SK-N-SH (cell line): ENCODE results near the gene RILPL1. TPM values are rescaled to one million over a fixed set of nuclear protein-coding genes. Genes with fewer than 3 reads are reported as not detected.

Source experiments
- CTCF ChIA-PET: fragments of 300-600, 350-600 bp; formaldehyde crosslinking; extraction: SDS; loops from one replicate; lab custom pipeline; 2021; lab: Yijun Ruan, JAX
- POLR2A ChIA-PET: fragments of 350-600 bp; sonication (Branson Sonifier 250); formaldehyde crosslinking; extraction: SDS; loops from one replicate; lab custom pipeline; 2020; ENCODE audit warnings: antibody characterized with exemption, inconsistent platforms; lab: Yijun Ruan, JAX
- DNase-seq: peaks from one replicate; pipeline ENCODE4 v3.0.0; 2012
- H2AFZ ChIP-seq: fragments of 200-600 bp; sonication (generic); 2 replicates; pipeline ENCODE4 v1.8.1; 2016; ENCODE audit warnings: antibody characterized with exemption, mild to moderate bottlenecking, low read depth
- H3F3A ChIP-seq: fragments of 200-600 bp; sonication (generic); replicated peaks from 2 replicates; pipeline ENCODE3; 2016; ENCODE audit warnings: antibody characterized with exemption, mild to moderate bottlenecking; ENCODE audit not compliant: insufficient read depth
- H3K27ac ChIP-seq, 2 experiments: fragments of 200-500 bp in 1 of 2; fragments of 200-600 bp in 1 of 2; sonication (Bioruptor generic) in 1 of 2; sonication (generic), shearing (Covaris generic) in 1 of 2; 2 replicates each; pipeline versions ENCODE4 v1.5.1 to v1.6.1; 2014 to 2016; ENCODE audit warnings: low read depth in 2 of 2, inconsistent platforms in 1 of 2, low read length in 1 of 2, mild to moderate bottlenecking in 1 of 2, mixed read lengths in 1 of 2
- H3K27me3 ChIP-seq: fragments of 200-600 bp; sonication (generic), shearing (Covaris generic); 2 replicates; pipeline ENCODE4 v1.6.1; 2016; ENCODE audit warnings: mixed run types; ENCODE audit not compliant: insufficient read depth
- H3K36me3 ChIP-seq, 2 experiments: fragments of 200-500 bp in 1 of 2; fragments of 200-600 bp in 1 of 2; sonication (Bioruptor generic) in 1 of 2; sonication (generic) in 1 of 2; replicated peaks in 1 of 2; 2 replicates each; pipeline versions ENCODE3 to v1.5.1; 2014 to 2016; ENCODE audit warnings: low read length in 1 of 2, mild to moderate bottlenecking in 1 of 2; ENCODE audit not compliant: insufficient read depth in 2 of 2, control insufficient read depth in 1 of 2
- H3K4me1 ChIP-seq, 2 experiments: fragments of 200-500 bp in 1 of 2; fragments of 200-600 bp in 1 of 2; sonication (Bioruptor generic) in 1 of 2; sonication (generic), shearing (Covaris generic) in 1 of 2; 2 replicates each; pipeline versions ENCODE4 v1.5.1 to v1.6.1; 2014 to 2016; ENCODE audit warnings: low read depth in 1 of 2, low read length in 1 of 2, mixed run types in 1 of 2; ENCODE audit not compliant: insufficient read depth in 2 of 2, control insufficient read depth in 1 of 2
- H3K4me2 ChIP-seq: fragments of 200-600 bp; sonication (generic), shearing (Covaris generic); 2 replicates; pipeline ENCODE4 v1.6.1; 2017; ENCODE audit warnings: mixed run types
- H3K4me3 ChIP-seq, 2 experiments: fragments of 200-500 bp in 1 of 2; fragments of 200-600 bp in 1 of 2; sonication (Bioruptor generic) in 1 of 2; sonication (generic), shearing (Covaris generic) in 1 of 2; 2 replicates each; pipeline versions ENCODE4 v1.5.1 to v1.8.1; 2014 to 2016; ENCODE audit warnings: low read depth in 2 of 2, inconsistent platforms in 1 of 2, low read length in 1 of 2, mild to moderate bottlenecking in 1 of 2, mixed read lengths in 1 of 2, moderate library complexity in 1 of 2
- H3K79me2 ChIP-seq: fragments of 200-600 bp; sonication (generic); 2 replicates; pipeline ENCODE4 v1.8.1; 2017; ENCODE audit warnings: mild to moderate bottlenecking; ENCODE audit not compliant: insufficient read depth
- H3K9ac ChIP-seq: fragments of 200-600 bp; sonication (generic); 2 replicates; pipeline ENCODE4 v1.6.1; 2017; ENCODE audit warnings: mixed run types
- H3K9me2 ChIP-seq: fragments of 200-600 bp; sonication (generic); 2 replicates; pipeline ENCODE4 v1.6.1; 2017; ENCODE audit warnings: mixed run types
- H3K9me3 ChIP-seq: fragments of 200-600 bp; sonication (generic); 2 replicates; pipeline ENCODE4 v1.6.1; 2017; ENCODE audit warnings: mixed run types, mild to moderate bottlenecking, moderate library complexity
- H4K20me1 ChIP-seq: fragments of 200-600 bp; sonication (generic); 2 replicates; pipeline ENCODE4 v1.6.1; 2017; ENCODE audit warnings: mild to moderate bottlenecking, mixed run types; ENCODE audit not compliant: insufficient read depth
- EP300 ChIP-seq, 2 experiments: IDR thresholded peaks; 2 replicates each; pipeline versions ENCODE4 v1.4.0 to v1.6.1; 2012; ENCODE audit warnings: borderline replicate concordance in 1 of 2, low read depth in 1 of 2, low read length in 1 of 2
- FOSL2 ChIP-seq: IDR thresholded peaks from 2 replicates; pipeline ENCODE4 v1.4.0; 2012; ENCODE audit warnings: low read depth, mild to moderate bottlenecking, moderate library complexity, borderline replicate concordance
- IRF3 ChIP-seq: fragments of 150-350 bp; IDR thresholded peaks from 2 replicates; pipeline ENCODE4 v1.6.1; 2016; ENCODE audit warnings: mild to moderate bottlenecking, low read depth, low read length
- JUND ChIP-seq: IDR thresholded peaks from 2 replicates; pipeline ENCODE4 v1.4.0; 2012
- NFIC ChIP-seq: IDR thresholded peaks from 2 replicates; pipeline ENCODE4 v1.4.0; 2012; ENCODE audit warnings: borderline replicate concordance
- POLR2AphosphoS5 ChIP-seq: IDR thresholded peaks from 2 replicates; pipeline ENCODE4 v1.6.1; 2012; ENCODE audit warnings: low read depth, low read length
- RAD21 ChIP-seq: IDR thresholded peaks from 2 replicates; pipeline ENCODE4 v1.6.1; 2012; ENCODE audit warnings: mild to moderate bottlenecking, low read length
- RFX5 ChIP-seq: IDR thresholded peaks from 2 replicates; pipeline ENCODE4 v1.6.1; 2012; ENCODE audit warnings: mild to moderate bottlenecking, improper control_type of control experiment, low read length
- SIN3A ChIP-seq: IDR thresholded peaks from 2 replicates; pipeline ENCODE4 v1.6.1; 2012; ENCODE audit warnings: low read depth, mild to moderate bottlenecking, low read length, moderate library complexity, borderline replicate concordance
- TCF12 ChIP-seq: IDR thresholded peaks from 2 replicates; pipeline ENCODE4 v1.4.0; 2012
- WGBS: methylation state at CpG from one replicate; pipeline ENCODE4 v1.1.6; 2017; ENCODE audit warnings: low lambda C conversion rate; 5-methylcytosine and 5-hydroxymethylcytosine counted together
- polyA plus RNA-seq, 3 experiments: library from polyadenylated mRNA; depleted of rRNA; stranded (reverse); fragments of >200 nt; gene quantifications; 2 replicates each; pipeline ENCODE4 v1.2.3, GENCODE V29; 2012
- TF ChIP-seq, protein P1 (sequence below): fragments of 150-350 bp; IDR thresholded peaks from 2 replicates; pipeline ENCODE4 v1.6.1; 2017; ENCODE audit warnings: antibody characterized with exemption, low read length, low read depth, borderline replicate concordance
- TF ChIP-seq, protein P2 (sequence below): fragments of 200-600 bp; sonication (generic); IDR thresholded peaks from 2 replicates; pipeline ENCODE4 v1.6.1; 2017; ENCODE audit warnings: antibody characterized with exemption, mild to moderate bottlenecking, moderate library complexity
- TF ChIP-seq, protein P3 (sequence below): IDR thresholded peaks from 2 replicates; pipeline ENCODE4 v1.6.1; 2012; ENCODE audit warnings: mild to moderate bottlenecking, low read depth, low read length, moderate library complexity

RILPL1 gene
- polyA plus RNA-seq, 1 of the 3 experiments (the other 2 are of a cell fraction): 32.6 TPM

GRCh38 chr12:123531091-123531490 lies 2.4 kb downstream of the RILPL1 start:
- Histone ChIP-seq H3F3A (no peaks in the 10 kb centered on the region), H3K9me2 (no peaks in the 10 kb centered on the region), H3K9ac (no peak overlapping the region), H2AFZ (no peak overlapping the region), H3K4me3 (no peak overlapping the region), H3K79me2 (peaks cover 68% of the 10 kb centered on the region), H3K4me2 (peak overlapping the region; percentile 97), H3K9me3 (no peaks in the 10 kb centered on the region), H4K20me1 (0 out of 2 replicates have a peak, but pooled peaks cover 6% of the 10 kb centered on the region), H3K4me1 (peaks cover 5 to 24% of the 10 kb centered on the region in 2 experiments; a peak in 1 of 4 replicates), H3K27ac (no peak overlapping the region), H3K27me3 (no peaks in the 10 kb centered on the region), H3K36me3 (peaks cover 2 to 6% of the 10 kb centered on the region in 2 experiments)
- no peak for DNase-seq
- TF ChIP-seq FOSL2 (no peak), IRF3 (no peak), SIN3A (no peak), JUND (no peak), NFIC (no peak), EP300 (IDR thresholded peaks at IDR 0.05; ENCODE audit: borderline replicate concordance in 1 of 2, low read depth in 1 of 2, low read length in 1 of 2) (no peak), RFX5 (no peak), RAD21 (no peak), TCF12 (no peak), POLR2AphosphoS5 (no peak)
- TF ChIP-seq, protein P1, sequence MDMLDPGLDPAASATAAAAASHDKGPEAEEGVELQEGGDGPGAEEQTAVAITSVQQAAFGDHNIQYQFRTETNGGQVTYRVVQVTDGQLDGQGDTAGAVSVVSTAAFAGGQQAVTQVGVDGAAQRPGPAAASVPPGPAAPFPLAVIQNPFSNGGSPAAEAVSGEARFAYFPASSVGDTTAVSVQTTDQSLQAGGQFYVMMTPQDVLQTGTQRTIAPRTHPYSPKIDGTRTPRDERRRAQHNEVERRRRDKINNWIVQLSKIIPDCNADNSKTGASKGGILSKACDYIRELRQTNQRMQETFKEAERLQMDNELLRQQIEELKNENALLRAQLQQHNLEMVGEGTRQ: no peak
- TF ChIP-seq, protein P2, sequence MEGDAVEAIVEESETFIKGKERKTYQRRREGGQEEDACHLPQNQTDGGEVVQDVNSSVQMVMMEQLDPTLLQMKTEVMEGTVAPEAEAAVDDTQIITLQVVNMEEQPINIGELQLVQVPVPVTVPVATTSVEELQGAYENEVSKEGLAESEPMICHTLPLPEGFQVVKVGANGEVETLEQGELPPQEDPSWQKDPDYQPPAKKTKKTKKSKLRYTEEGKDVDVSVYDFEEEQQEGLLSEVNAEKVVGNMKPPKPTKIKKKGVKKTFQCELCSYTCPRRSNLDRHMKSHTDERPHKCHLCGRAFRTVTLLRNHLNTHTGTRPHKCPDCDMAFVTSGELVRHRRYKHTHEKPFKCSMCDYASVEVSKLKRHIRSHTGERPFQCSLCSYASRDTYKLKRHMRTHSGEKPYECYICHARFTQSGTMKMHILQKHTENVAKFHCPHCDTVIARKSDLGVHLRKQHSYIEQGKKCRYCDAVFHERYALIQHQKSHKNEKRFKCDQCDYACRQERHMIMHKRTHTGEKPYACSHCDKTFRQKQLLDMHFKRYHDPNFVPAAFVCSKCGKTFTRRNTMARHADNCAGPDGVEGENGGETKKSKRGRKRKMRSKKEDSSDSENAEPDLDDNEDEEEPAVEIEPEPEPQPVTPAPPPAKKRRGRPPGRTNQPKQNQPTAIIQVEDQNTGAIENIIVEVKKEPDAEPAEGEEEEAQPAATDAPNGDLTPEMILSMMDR: no peak
- TF ChIP-seq, protein P3, sequence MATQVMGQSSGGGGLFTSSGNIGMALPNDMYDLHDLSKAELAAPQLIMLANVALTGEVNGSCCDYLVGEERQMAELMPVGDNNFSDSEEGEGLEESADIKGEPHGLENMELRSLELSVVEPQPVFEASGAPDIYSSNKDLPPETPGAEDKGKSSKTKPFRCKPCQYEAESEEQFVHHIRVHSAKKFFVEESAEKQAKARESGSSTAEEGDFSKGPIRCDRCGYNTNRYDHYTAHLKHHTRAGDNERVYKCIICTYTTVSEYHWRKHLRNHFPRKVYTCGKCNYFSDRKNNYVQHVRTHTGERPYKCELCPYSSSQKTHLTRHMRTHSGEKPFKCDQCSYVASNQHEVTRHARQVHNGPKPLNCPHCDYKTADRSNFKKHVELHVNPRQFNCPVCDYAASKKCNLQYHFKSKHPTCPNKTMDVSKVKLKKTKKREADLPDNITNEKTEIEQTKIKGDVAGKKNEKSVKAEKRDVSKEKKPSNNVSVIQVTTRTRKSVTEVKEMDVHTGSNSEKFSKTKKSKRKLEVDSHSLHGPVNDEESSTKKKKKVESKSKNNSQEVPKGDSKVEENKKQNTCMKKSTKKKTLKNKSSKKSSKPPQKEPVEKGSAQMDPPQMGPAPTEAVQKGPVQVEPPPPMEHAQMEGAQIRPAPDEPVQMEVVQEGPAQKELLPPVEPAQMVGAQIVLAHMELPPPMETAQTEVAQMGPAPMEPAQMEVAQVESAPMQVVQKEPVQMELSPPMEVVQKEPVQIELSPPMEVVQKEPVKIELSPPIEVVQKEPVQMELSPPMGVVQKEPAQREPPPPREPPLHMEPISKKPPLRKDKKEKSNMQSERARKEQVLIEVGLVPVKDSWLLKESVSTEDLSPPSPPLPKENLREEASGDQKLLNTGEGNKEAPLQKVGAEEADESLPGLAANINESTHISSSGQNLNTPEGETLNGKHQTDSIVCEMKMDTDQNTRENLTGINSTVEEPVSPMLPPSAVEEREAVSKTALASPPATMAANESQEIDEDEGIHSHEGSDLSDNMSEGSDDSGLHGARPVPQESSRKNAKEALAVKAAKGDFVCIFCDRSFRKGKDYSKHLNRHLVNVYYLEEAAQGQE: no peak
- WGBS: 91% methylated on average over 7 of the region's 7 CpGs
- POLR2A ChIA-PET: no interaction called here
- CTCF ChIA-PET: no interaction called here
